ENCODE results near the gene AFG1L. TPM values are rescaled to one million over a fixed set of nuclear protein-coding genes. Genes with fewer than 3 reads are reported as not detected.
A peak's percentile ranks its signal among the peaks of the same experiment; 100 is the strongest.

AFG1L gene
- total RNA-seq, 1 experiment from 2014 or later: 7.9 TPM

- no peak for TF ChIP-seq HMGA2 (CRISPR knock-in tag; IDR thresholded peaks at IDR 0.05)
- TF ChIP-seq, protein P1, sequence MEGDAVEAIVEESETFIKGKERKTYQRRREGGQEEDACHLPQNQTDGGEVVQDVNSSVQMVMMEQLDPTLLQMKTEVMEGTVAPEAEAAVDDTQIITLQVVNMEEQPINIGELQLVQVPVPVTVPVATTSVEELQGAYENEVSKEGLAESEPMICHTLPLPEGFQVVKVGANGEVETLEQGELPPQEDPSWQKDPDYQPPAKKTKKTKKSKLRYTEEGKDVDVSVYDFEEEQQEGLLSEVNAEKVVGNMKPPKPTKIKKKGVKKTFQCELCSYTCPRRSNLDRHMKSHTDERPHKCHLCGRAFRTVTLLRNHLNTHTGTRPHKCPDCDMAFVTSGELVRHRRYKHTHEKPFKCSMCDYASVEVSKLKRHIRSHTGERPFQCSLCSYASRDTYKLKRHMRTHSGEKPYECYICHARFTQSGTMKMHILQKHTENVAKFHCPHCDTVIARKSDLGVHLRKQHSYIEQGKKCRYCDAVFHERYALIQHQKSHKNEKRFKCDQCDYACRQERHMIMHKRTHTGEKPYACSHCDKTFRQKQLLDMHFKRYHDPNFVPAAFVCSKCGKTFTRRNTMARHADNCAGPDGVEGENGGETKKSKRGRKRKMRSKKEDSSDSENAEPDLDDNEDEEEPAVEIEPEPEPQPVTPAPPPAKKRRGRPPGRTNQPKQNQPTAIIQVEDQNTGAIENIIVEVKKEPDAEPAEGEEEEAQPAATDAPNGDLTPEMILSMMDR (IDR thresholded peaks at IDR 0.05): peak; percentile 50
- no peak for TF ChIP-seq SP1 (CRISPR knock-in tag; conservative IDR thresholded peaks at IDR 0.05)
- no peak for TF ChIP-seq ZNF263 (CRISPR knock-in tag; IDR thresholded peaks at IDR 0.05; ENCODE audit: low read depth)
- Mint-ChIP-seq H3K4me3 (no peak overlapping the region), H3K36me3 (no peaks in the 10 kb centered on the region), H3K27ac (no peak overlapping the region), H3K27me3 (ENCODE audit: low read depth) (no peaks in the 10 kb centered on the region), H3K4me1 (peaks cover 14% of the 10 kb centered on the region), H3K9me3 (no peaks in the 10 kb centered on the region)
- ATAC-seq: peak; percentile 52; the same call in 1 of the 2 replicates
- POLR2A ChIA-PET: no interaction called here
- CTCF ChIA-PET: no interaction called here
- no peak for DNase-seq (ENCODE audit: low spot score)
These were observed 231.9 kb downstream of the AFG1L start for GRCh38 chr6:108526739-108527174.

DNA sequence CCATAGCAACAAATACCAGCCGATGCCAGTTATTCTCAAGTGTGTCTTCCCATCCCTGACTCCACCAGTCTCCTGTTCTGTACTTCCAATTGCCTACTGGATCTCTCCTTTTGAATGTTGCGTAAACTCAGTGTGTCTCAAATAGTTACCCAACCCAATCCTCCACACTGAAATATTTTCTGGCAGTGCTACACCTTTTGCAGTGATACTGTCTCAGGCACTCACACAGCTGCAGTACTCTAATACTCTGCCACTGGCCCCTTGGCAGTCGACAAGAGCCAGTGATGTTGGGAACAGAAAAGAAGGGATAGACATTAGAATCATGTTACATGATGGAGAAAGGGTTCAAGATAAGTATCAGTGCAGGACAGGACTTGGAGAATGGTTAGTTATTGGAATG, 234.0 kb downstream of the AFG1L start:
- Mint-ChIP-seq H3K27me3 (ENCODE audit: low read depth) (no peaks in the 10 kb centered on the region), H3K36me3 (no peaks in the 10 kb centered on the region), H3K4me3 (no peak overlapping the region), H3K27ac (no peak overlapping the region), H3K4me1 (peaks cover 11% of the 10 kb centered on the region), H3K9me3 (no peaks in the 10 kb centered on the region)
- ChIA-PET POLR2A (no interaction called here), CTCF (interaction anchor here (1.2 kb wide), 1 partner anchor 364 kb away, joined by 4 read pairs; no protein-coding TSS in a partner anchor)
- DNase-seq (ENCODE audit: low spot score): no peak
- ATAC-seq: no peak
- TF ChIP-seq EMX1 (CRISPR knock-in tag; IDR thresholded peaks at IDR 0.05) (no peak), USF2 (CRISPR knock-in tag; IDR thresholded peaks at IDR 0.05) (no peak), ZMAT4 (CRISPR knock-in tag; IDR thresholded peaks at IDR 0.05) (no peak), CDX4 (CRISPR knock-in tag; IDR thresholded peaks at IDR 0.05; ENCODE audit: borderline replicate concordance) (no peak), ZBTB21 (CRISPR knock-in tag; IDR thresholded peaks at IDR 0.05; ENCODE audit: borderline replicate concordance) (no peak), NFYB (CRISPR knock-in tag; conservative IDR thresholded peaks at IDR 0.05; ENCODE audit: low read depth) (no peak), ATF3 (CRISPR knock-in tag; conservative IDR thresholded peaks at IDR 0.05) (no peak), GRHL2 (CRISPR knock-in tag; IDR thresholded peaks at IDR 0.05; ENCODE audit: insufficient replicate concordance, severe bottlenecking) (no peak), ESRRA (CRISPR knock-in tag; IDR thresholded peaks at IDR 0.05; ENCODE audit: borderline replicate concordance) (no peak), ELF4 (CRISPR knock-in tag; IDR thresholded peaks at IDR 0.05; ENCODE audit: low read depth) (no peak), GABPB1 (CRISPR knock-in tag; IDR thresholded peaks at IDR 0.05) (no peak), E2F4 (CRISPR knock-in tag; IDR thresholded peaks at IDR 0.05; ENCODE audit: borderline replicate concordance, low read depth) (no peak)
- TF ChIP-seq, protein P2, sequence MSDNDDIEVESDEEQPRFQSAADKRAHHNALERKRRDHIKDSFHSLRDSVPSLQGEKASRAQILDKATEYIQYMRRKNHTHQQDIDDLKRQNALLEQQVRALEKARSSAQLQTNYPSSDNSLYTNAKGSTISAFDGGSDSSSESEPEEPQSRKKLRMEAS (CRISPR knock-in tag; IDR thresholded peaks at IDR 0.05): no peak
- TF ChIP-seq, protein P3, sequence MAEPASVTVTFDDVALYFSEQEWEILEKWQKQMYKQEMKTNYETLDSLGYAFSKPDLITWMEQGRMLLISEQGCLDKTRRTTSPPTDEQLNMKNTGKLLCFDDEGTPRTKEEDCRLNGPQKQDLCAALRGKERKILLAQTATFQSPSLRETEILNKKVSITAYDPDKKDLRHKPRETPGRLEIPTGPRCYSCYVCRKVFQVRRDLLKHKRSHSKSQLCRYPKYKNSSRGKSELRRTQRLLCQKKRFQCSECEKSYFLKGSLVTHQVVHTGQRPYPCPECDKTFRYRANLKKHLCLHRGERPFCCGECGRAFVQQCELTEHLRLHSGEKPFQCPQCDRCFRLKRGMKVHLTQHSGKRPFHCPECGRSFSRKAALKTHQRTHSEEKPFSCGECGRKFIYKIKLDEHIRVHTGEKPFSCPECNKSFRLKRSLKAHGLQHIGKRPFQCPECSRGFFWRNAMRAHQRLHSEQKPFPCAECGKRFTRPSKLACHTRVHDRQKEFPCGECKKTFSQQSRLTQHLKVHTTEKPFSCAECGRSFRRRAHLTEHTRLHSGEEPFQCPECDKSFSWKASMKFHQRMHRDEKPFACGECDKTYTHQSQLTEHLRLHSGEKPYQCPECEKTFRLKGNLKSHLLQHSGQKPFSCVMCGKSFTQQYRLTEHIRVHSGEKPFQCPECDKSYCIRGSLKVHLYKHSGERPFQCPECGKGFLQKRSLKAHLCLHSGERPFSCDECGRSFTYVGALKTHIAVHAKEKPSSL (CRISPR knock-in tag; conservative IDR thresholded peaks at IDR 0.05): no peak
- TF ChIP-seq, protein P4, sequence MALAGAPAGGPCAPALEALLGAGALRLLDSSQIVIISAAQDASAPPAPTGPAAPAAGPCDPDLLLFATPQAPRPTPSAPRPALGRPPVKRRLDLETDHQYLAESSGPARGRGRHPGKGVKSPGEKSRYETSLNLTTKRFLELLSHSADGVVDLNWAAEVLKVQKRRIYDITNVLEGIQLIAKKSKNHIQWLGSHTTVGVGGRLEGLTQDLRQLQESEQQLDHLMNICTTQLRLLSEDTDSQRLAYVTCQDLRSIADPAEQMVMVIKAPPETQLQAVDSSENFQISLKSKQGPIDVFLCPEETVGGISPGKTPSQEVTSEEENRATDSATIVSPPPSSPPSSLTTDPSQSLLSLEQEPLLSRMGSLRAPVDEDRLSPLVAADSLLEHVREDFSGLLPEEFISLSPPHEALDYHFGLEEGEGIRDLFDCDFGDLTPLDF (CRISPR knock-in tag; IDR thresholded peaks at IDR 0.05): no peak
